Spleen (tissue), 7 donors: ENCODE data around the gene DMXL1.

Experiments
- POLR2A ChIP-seq, 3 donors: fragments of 450-650 bp; IDR thresholded peaks; one replicate each; pipeline ENCODE4 v1.5.1; 2017; ENCODE audit warnings: antibody characterized with exemption in 3 of 3, mild to moderate bottlenecking in 1 of 3
- TF ChIP-seq, protein P1 (sequence below), 11 experiments: fragments of 200-600 bp in 7 of 11; fragments of 450-650 bp in 4 of 11; sonication (generic) in 4 of 11; IDR thresholded peaks in 8 of 11; conservative IDR thresholded peaks in 3 of 11; 1 replicate in 7 of 11; 2 replicates in 4 of 11; pipeline versions ENCODE4 v1.4.0 to v1.8.0; 2016 to 2021; ENCODE audit warnings: antibody characterized with exemption in 11 of 11, inconsistent platforms in 4 of 11, mild to moderate bottlenecking in 1 of 11
- donor health status: DM: no; HTN: no; CAD: no; lungs with moderate emphysema.
- donor health status: DM: no; HTN: no; CAD: no.
- donor health status: DM: no; HTN: no; CAD: no.

DNA sequence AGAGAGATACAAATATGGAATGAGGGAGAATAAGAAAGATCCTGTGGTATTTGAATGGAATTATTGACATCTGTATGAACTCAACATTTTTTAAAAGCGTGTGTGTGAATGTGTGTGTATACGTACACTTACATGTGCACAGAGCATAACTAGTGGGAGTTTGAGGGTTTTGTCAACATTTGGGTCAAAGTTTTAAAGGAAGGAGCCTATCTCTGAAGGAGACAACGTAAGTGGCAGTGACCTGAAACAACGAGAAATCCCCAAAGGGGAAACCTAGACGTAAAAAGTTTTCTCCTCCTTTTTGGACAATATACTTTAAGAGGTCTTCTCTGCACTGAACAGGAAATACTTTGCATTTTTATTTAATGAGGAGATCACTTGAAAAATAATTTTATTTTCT lies 42.3 kb upstream of the DMXL1 start:
- TF ChIP-seq POLR2A (IDR thresholded peaks at IDR 0.05) = no peak
- TF ChIP-seq, protein P1, sequence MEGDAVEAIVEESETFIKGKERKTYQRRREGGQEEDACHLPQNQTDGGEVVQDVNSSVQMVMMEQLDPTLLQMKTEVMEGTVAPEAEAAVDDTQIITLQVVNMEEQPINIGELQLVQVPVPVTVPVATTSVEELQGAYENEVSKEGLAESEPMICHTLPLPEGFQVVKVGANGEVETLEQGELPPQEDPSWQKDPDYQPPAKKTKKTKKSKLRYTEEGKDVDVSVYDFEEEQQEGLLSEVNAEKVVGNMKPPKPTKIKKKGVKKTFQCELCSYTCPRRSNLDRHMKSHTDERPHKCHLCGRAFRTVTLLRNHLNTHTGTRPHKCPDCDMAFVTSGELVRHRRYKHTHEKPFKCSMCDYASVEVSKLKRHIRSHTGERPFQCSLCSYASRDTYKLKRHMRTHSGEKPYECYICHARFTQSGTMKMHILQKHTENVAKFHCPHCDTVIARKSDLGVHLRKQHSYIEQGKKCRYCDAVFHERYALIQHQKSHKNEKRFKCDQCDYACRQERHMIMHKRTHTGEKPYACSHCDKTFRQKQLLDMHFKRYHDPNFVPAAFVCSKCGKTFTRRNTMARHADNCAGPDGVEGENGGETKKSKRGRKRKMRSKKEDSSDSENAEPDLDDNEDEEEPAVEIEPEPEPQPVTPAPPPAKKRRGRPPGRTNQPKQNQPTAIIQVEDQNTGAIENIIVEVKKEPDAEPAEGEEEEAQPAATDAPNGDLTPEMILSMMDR (IDR thresholded peaks at IDR 0.05 in 8 of 11, conservative IDR thresholded peaks at IDR 0.05 in 3 of 11) = no peak
